Endothelial cell (in vitro differentiated cells): Measurements from ENCODE around the gene KSR2. TPM values are rescaled to one million over a fixed set of nuclear protein-coding genes. Genes with fewer than 3 reads are reported as not detected.

Source experiments
- DNase-seq: peaks from one replicate; pipeline ENCODE4 v3.0.0; 2021; ENCODE audit warnings: low spot score
- H3K27ac Mint-ChIP-seq: one replicate; pipeline ENCODE4 v1.8.0; 2021; ENCODE audit warnings: mixed read lengths, inconsistent platforms; ENCODE audit not compliant: unreplicated experiment
- H3K27me3 Mint-ChIP-seq: one replicate; pipeline ENCODE4 v1.8.0; 2021; ENCODE audit warnings: mild to moderate bottlenecking, moderate library complexity, mixed read lengths, inconsistent platforms; ENCODE audit not compliant: unreplicated experiment
- H3K36me3 Mint-ChIP-seq: one replicate; pipeline ENCODE4 v1.8.0; 2021; ENCODE audit warnings: mild to moderate bottlenecking, low read depth, mixed read lengths, inconsistent platforms; ENCODE audit not compliant: unreplicated experiment
- H3K4me1 Mint-ChIP-seq: one replicate; pipeline ENCODE4 v1.8.0; 2021; ENCODE audit warnings: mild to moderate bottlenecking, mixed read lengths, inconsistent platforms; ENCODE audit not compliant: unreplicated experiment
- H3K4me3 Mint-ChIP-seq: one replicate; pipeline ENCODE4 v1.8.0; 2021; ENCODE audit warnings: mild to moderate bottlenecking, mixed read lengths, inconsistent platforms; ENCODE audit not compliant: unreplicated experiment
- H3K9me3 Mint-ChIP-seq: one replicate; pipeline ENCODE4 v1.8.0; 2021; ENCODE audit warnings: mixed read lengths, inconsistent platforms; ENCODE audit not compliant: unreplicated experiment
- CTCF ChIP-seq: fragments of 200-600 bp; sonication (generic); IDR thresholded peaks from one replicate; pipeline ENCODE4 v1.5.0; 2021; ENCODE audit warnings: antibody characterized with exemption; ENCODE audit not compliant: unreplicated experiment
- total RNA-seq: library from RNA; stranded (reverse); fragmentation: NEBNext Ultra II Directional; extraction: Animal tissue kit (Norgen Biotek cat#: 25700); gene quantifications from one replicate; pipeline ENCODE4 v1.2.1, GENCODE V29; 2021; ENCODE audit not compliant: unreplicated experiment

Gene KSR2
- total RNA-seq, 1 donor from 2014 or later = 0.05 TPM

GRCh38 chr12:117452112-117452511 is 516.7 kb downstream of the KSR2 start:
- Mint-ChIP-seq H3K9me3 (no peaks in the 10 kb centered on the region), H3K27ac (no peak overlapping the region), H3K4me1 (no peaks in the 10 kb centered on the region), H3K27me3 (peaks cover 1% of the 10 kb centered on the region), H3K36me3 (no peaks in the 10 kb centered on the region), H3K4me3 (no peak overlapping the region)
- TF ChIP-seq CTCF = no peak
- no peak for DNase-seq

GRCh38 chr12:117450209-117450608 is 518.6 kb downstream of the KSR2 start:
- Mint-ChIP-seq H3K36me3 (no peaks in the 10 kb centered on the region), H3K9me3 (no peaks in the 10 kb centered on the region), H3K4me3 (no peak overlapping the region), H3K4me1 (no peaks in the 10 kb centered on the region), H3K27me3 (peaks cover 1% of the 10 kb centered on the region), H3K27ac (no peak overlapping the region)
- DNase-seq = no peak
- TF ChIP-seq CTCF = no peak

- no peak for DNase-seq
- no peak overlapping the region for H3K4me3 Mint-ChIP-seq
- H3K27me3 Mint-ChIP-seq = peaks cover 2% of the 10 kb centered on the region
- H3K4me1 Mint-ChIP-seq = no peaks in the 10 kb centered on the region
- TF ChIP-seq CTCF = no peak
- H3K36me3 Mint-ChIP-seq = no peaks in the 10 kb centered on the region
- H3K27ac Mint-ChIP-seq = no peak overlapping the region
- H3K9me3 Mint-ChIP-seq = no peaks in the 10 kb centered on the region
Measured at GRCh38 chr12:117447665-117448366, 521.0 kb downstream of the KSR2 start.

GRCh38 chr12:117444781-117445180 is 524.0 kb downstream of the KSR2 start:
- Mint-ChIP-seq H3K4me1 (no peaks in the 10 kb centered on the region), H3K36me3 (no peaks in the 10 kb centered on the region), H3K27me3 (peaks cover 3% of the 10 kb centered on the region), H3K4me3 (no peak overlapping the region), H3K9me3 (no peaks in the 10 kb centered on the region), H3K27ac (no peak overlapping the region)
- DNase-seq = no peak
- no peak for TF ChIP-seq CTCF

- Mint-ChIP-seq H3K4me3 (no peak overlapping the region), H3K4me1 (no peaks in the 10 kb centered on the region), H3K27me3 (peaks cover 2% of the 10 kb centered on the region), H3K36me3 (no peaks in the 10 kb centered on the region), H3K9me3 (no peaks in the 10 kb centered on the region), H3K27ac (no peak overlapping the region)
- DNase-seq = no peak
- no peak for TF ChIP-seq CTCF
Measured at GRCh38 chr12:117441751-117442150, 527.0 kb downstream of the KSR2 start.
